ENCODE data around the gene UEVLD. TPM values are rescaled to one million over a fixed set of nuclear protein-coding genes. Genes with fewer than 3 reads are reported as not detected.
A peak's percentile ranks its signal among the peaks of the same experiment; 100 is the strongest.
"Not testable (repeated sequence)": the region's sequence is repeated elsewhere in the genome, so short reads cannot be mapped to it uniquely, and the experiment has no call there.

UEVLD gene
- total RNA-seq, 1 donor from 2014 or later, result 15.7 TPM

- DNase-seq (ENCODE audit: extremely low spot score, unreplicated experiment), result no peak
- Mint-ChIP-seq H3K4me3 (no peak within 1 kb of the TSS), H3K27ac (no peak within 1 kb of the TSS), H3K27me3 (no peaks in the 10 kb centered on the region), H3K36me3 (peaks cover 5% of the 10 kb centered on the region), H3K9me3 (no peaks in the 10 kb centered on the region), H3K4me1 (ENCODE audit: unreplicated experiment) (peaks cover 5% of the 10 kb centered on the region)
- no peak for TF ChIP-seq CTCF (conservative IDR thresholded peaks at IDR 0.05)
Observed at GRCh38 chr11:18599739-18600230, 11.3 kb upstream of the UEVLD start, which contains the start of gene MISFA. Gene MISFA, plus strand, starts transcription at chr11:18599789. Its CDS starts 140 bp downstream, at chr11:18599929.

GRCh38 chr11:18594999-18595749 is 6.6 kb upstream of the UEVLD start:
- Mint-ChIP-seq H3K4me3 (no peak overlapping the region), H3K27ac (no peak overlapping the region), H3K27me3 (no peaks in the 10 kb centered on the region), H3K36me3 (peaks cover 5% of the 10 kb centered on the region), H3K9me3 (no peaks in the 10 kb centered on the region), H3K4me1 (ENCODE audit: unreplicated experiment) (peaks cover 6% of the 10 kb centered on the region)
- DNase-seq (ENCODE audit: extremely low spot score, unreplicated experiment), result no peak
- no peak for TF ChIP-seq CTCF (conservative IDR thresholded peaks at IDR 0.05)

- not testable (repeated sequence) for H3K36me3 Mint-ChIP-seq; H3K4me3 Mint-ChIP-seq; H3K4me1 Mint-ChIP-seq (ENCODE audit: unreplicated experiment); DNase-seq (ENCODE audit: extremely low spot score, unreplicated experiment); H3K27ac Mint-ChIP-seq; H3K9me3 Mint-ChIP-seq; H3K27me3 Mint-ChIP-seq
Observed at GRCh38 chr11:18594088-18594487, 5.6 kb upstream of the UEVLD start.

- peak overlapping the region; percentile 12 for H3K4me3 Mint-ChIP-seq
Observed at GRCh38 chr11:18590571-18590970, 2.0 kb upstream of the UEVLD start.

GRCh38 chr11:18581825-18582224 is 6.7 kb downstream of the UEVLD start:
- DNase-seq (ENCODE audit: extremely low spot score, unreplicated experiment), result no peak
- H3K27ac Mint-ChIP-seq, result no peak overlapping the region
- no peaks in the 10 kb centered on the region for H3K27me3 Mint-ChIP-seq
- TF ChIP-seq CTCF (conservative IDR thresholded peaks at IDR 0.05), result no peak
- no peaks in the 10 kb centered on the region for H3K4me1 Mint-ChIP-seq (ENCODE audit: unreplicated experiment)
- no peaks in the 10 kb centered on the region for H3K36me3 Mint-ChIP-seq
- no peaks in the 10 kb centered on the region for H3K9me3 Mint-ChIP-seq
- H3K4me3 Mint-ChIP-seq, result no peak overlapping the region

More at GRCh38 chr11:18590571-18590970, 2.0 kb upstream of the UEVLD start:
- DNase-seq (ENCODE audit: extremely low spot score, unreplicated experiment), result no peak
- Mint-ChIP-seq H3K36me3 (no peaks in the 10 kb centered on the region), H3K27ac (no peak overlapping the region), H3K27me3 (no peaks in the 10 kb centered on the region), H3K9me3 (no peaks in the 10 kb centered on the region), H3K4me1 (ENCODE audit: unreplicated experiment) (peaks cover 6% of the 10 kb centered on the region)
- no peak for TF ChIP-seq CTCF (conservative IDR thresholded peaks at IDR 0.05)

- no peaks in the 10 kb centered on the region for H3K27me3 Mint-ChIP-seq
- H3K27ac Mint-ChIP-seq, result no peak overlapping the region
- DNase-seq (ENCODE audit: extremely low spot score, unreplicated experiment), result no peak
- no peaks in the 10 kb centered on the region for H3K36me3 Mint-ChIP-seq
- H3K4me1 Mint-ChIP-seq (ENCODE audit: unreplicated experiment), result no peaks in the 10 kb centered on the region
- no peaks in the 10 kb centered on the region for H3K9me3 Mint-ChIP-seq
- no peak for TF ChIP-seq CTCF (conservative IDR thresholded peaks at IDR 0.05)
- no peak overlapping the region for H3K4me3 Mint-ChIP-seq
Observed at GRCh38 chr11:18580113-18580766, 8.3 kb downstream of the UEVLD start.

All from type B pancreatic cell (in vitro differentiated cells).